ENCODE results near the gene TAF4.

DNA sequence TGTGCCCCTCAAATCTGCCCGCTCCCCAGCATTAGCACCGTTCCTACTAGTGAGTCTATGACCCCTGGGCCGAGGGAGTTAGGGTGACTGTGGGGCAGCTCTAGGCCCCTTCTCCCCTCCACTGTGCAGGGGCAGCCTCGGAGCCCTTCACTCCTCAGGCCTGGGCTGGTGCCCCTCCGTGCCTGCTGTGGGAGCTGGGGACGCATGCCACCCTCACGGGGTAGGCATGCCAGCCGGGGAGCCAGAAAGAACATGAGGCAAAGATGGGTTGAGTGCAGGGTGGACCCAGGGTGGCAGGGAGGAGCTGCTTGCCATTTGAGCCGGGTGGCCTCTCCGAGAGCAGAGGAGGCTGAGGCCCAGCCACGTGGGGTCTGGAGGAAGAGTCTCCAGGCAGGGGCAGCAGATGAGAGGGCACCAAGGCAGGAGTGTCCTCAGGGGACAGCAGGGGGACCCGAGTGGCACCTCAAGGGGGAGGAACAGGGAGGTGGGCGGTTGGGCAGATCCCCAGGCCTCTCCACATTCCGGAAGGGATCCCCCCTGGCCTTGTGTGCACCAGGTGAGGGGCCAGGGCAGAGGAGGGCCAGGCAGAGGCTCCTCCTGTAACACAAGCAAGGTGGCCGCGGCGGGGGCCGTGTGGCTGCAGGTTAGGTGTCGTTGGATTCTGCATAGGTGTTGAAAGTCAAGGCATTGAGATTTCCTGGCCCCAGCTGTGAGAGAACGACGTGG lies 38.0 kb upstream of the TAF4 start:
- TF ChIP-seq, protein P1, sequence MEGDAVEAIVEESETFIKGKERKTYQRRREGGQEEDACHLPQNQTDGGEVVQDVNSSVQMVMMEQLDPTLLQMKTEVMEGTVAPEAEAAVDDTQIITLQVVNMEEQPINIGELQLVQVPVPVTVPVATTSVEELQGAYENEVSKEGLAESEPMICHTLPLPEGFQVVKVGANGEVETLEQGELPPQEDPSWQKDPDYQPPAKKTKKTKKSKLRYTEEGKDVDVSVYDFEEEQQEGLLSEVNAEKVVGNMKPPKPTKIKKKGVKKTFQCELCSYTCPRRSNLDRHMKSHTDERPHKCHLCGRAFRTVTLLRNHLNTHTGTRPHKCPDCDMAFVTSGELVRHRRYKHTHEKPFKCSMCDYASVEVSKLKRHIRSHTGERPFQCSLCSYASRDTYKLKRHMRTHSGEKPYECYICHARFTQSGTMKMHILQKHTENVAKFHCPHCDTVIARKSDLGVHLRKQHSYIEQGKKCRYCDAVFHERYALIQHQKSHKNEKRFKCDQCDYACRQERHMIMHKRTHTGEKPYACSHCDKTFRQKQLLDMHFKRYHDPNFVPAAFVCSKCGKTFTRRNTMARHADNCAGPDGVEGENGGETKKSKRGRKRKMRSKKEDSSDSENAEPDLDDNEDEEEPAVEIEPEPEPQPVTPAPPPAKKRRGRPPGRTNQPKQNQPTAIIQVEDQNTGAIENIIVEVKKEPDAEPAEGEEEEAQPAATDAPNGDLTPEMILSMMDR (IDR thresholded peaks at IDR 0.05): no peak
- TF ChIP-seq POLR2A (IDR thresholded peaks at IDR 0.05): no peak
